ENCODE measurements around the gene TBC1D4. TPM values are rescaled to one million over a fixed set of nuclear protein-coding genes. Genes with fewer than 3 reads are reported as not detected.

The TBC1D4 gene
- total and polyA plus RNA-seq, 9 donors, result 14.3 to 24.0 (median 20.3) TPM

GRCh38 chr13:75418997-75419396, 63.0 kb downstream of the TBC1D4 start:
- no peak overlapping the region for H3K4me3 ChIP-seq (ENCODE audit: low read length)
- H3K36me3 ChIP-seq (ENCODE audit: control insufficient read depth, insufficient read depth, low read length), result no peaks in the 10 kb centered on the region
- no peaks in the 10 kb centered on the region for H3K27me3 ChIP-seq (ENCODE audit: control insufficient read depth, insufficient read depth, low read length)
- no peaks in the 10 kb centered on the region for H3K9me3 ChIP-seq (replicated peaks; ENCODE audit: control insufficient read depth, low read depth, low read length)
- peaks cover 14% of the 10 kb centered on the region for H3K4me1 ChIP-seq (ENCODE audit: control insufficient read depth, insufficient read depth, low read length)
- DNase-seq, result no peak
- no peak overlapping the region for H3K27ac ChIP-seq (ENCODE audit: low read length)
- no CpG with 5 or more reads among the region's 2 CpGs for WGBS (ENCODE audit: insufficient coverage)

GRCh38 chr13:75418186-75418843, 63.7 kb downstream of the TBC1D4 start:
- no peaks in the 10 kb centered on the region for H3K27me3 ChIP-seq (ENCODE audit: control insufficient read depth, insufficient read depth, low read length)
- WGBS (ENCODE audit: insufficient coverage), result 79% methylated on average over 2 of the region's 3 CpGs
- no peak overlapping the region for H3K27ac ChIP-seq (ENCODE audit: low read length)
- no peaks in the 10 kb centered on the region for H3K36me3 ChIP-seq (ENCODE audit: control insufficient read depth, insufficient read depth, low read length)
- no peak for DNase-seq
- peaks cover 14% of the 10 kb centered on the region for H3K4me1 ChIP-seq (ENCODE audit: control insufficient read depth, insufficient read depth, low read length)
- no peak overlapping the region for H3K4me3 ChIP-seq (ENCODE audit: low read length)
- no peaks in the 10 kb centered on the region for H3K9me3 ChIP-seq (replicated peaks; ENCODE audit: control insufficient read depth, low read depth, low read length)

- no peaks in the 10 kb centered on the region for H3K27me3 ChIP-seq (ENCODE audit: control insufficient read depth, insufficient read depth, low read length)
- no peaks in the 10 kb centered on the region for H3K36me3 ChIP-seq (ENCODE audit: control insufficient read depth, insufficient read depth, low read length)
- no peaks in the 10 kb centered on the region for H3K9me3 ChIP-seq (replicated peaks; ENCODE audit: control insufficient read depth, low read depth, low read length)
- peaks cover 14% of the 10 kb centered on the region for H3K4me1 ChIP-seq (ENCODE audit: control insufficient read depth, insufficient read depth, low read length)
- WGBS (ENCODE audit: insufficient coverage), result no CpG with 5 or more reads among the region's 2 CpGs
- H3K27ac ChIP-seq (ENCODE audit: low read length), result no peak overlapping the region
- DNase-seq, result no peak
- no peak overlapping the region for H3K4me3 ChIP-seq (ENCODE audit: low read length)
Measured at GRCh38 chr13:75417656-75418055, 64.3 kb downstream of the TBC1D4 start.

GRCh38 chr13:75417012-75417384, 65.0 kb downstream of the TBC1D4 start:
- no peak overlapping the region for H3K4me3 ChIP-seq (ENCODE audit: low read length)
- peaks cover 14% of the 10 kb centered on the region for H3K4me1 ChIP-seq (ENCODE audit: control insufficient read depth, insufficient read depth, low read length)

GRCh38 chr13:75416327-75417011, 65.5 kb downstream of the TBC1D4 start:
- Histone ChIP-seq H3K27ac (ENCODE audit: low read length) (no peak overlapping the region), H3K27me3 (ENCODE audit: control insufficient read depth, insufficient read depth, low read length) (no peaks in the 10 kb centered on the region), H3K36me3 (ENCODE audit: control insufficient read depth, insufficient read depth, low read length) (no peaks in the 10 kb centered on the region), H3K9me3 (replicated peaks; ENCODE audit: control insufficient read depth, low read depth, low read length) (no peaks in the 10 kb centered on the region), H3K4me3 (ENCODE audit: low read length) (no peak overlapping the region), H3K4me1 (ENCODE audit: control insufficient read depth, insufficient read depth, low read length) (peaks cover 14% of the 10 kb centered on the region)
- WGBS (ENCODE audit: insufficient coverage), result no CpG with 5 or more reads among the region's 6 CpGs
- DNase-seq, result no peak

More at GRCh38 chr13:75417012-75417384, 65.0 kb downstream of the TBC1D4 start:
- Histone ChIP-seq H3K27ac (ENCODE audit: low read length) (no peak overlapping the region), H3K36me3 (ENCODE audit: control insufficient read depth, insufficient read depth, low read length) (no peaks in the 10 kb centered on the region), H3K27me3 (ENCODE audit: control insufficient read depth, insufficient read depth, low read length) (no peaks in the 10 kb centered on the region), H3K9me3 (replicated peaks; ENCODE audit: control insufficient read depth, low read depth, low read length) (no peaks in the 10 kb centered on the region)
- DNase-seq, result no peak
- 88% methylated on average over 4 of the region's 6 CpGs for WGBS (ENCODE audit: insufficient coverage)

GRCh38 chr13:75415694-75416093, 66.3 kb downstream of the TBC1D4 start:
- peak; percentile 34 for DNase-seq
- Histone ChIP-seq H3K4me3 (ENCODE audit: low read length) (no peak overlapping the region), H3K4me1 (ENCODE audit: control insufficient read depth, insufficient read depth, low read length) (peaks cover 14% of the 10 kb centered on the region), H3K27me3 (ENCODE audit: control insufficient read depth, insufficient read depth, low read length) (no peaks in the 10 kb centered on the region), H3K27ac (ENCODE audit: low read length) (no peak overlapping the region), H3K36me3 (ENCODE audit: control insufficient read depth, insufficient read depth, low read length) (no peaks in the 10 kb centered on the region), H3K9me3 (replicated peaks; ENCODE audit: control insufficient read depth, low read depth, low read length) (no peaks in the 10 kb centered on the region)
- no CpG with 5 or more reads among the region's 1 CpG for WGBS (ENCODE audit: insufficient coverage)

- Histone ChIP-seq H3K27ac (ENCODE audit: low read length) (no peak overlapping the region), H3K4me1 (ENCODE audit: control insufficient read depth, insufficient read depth, low read length) (peaks cover 15% of the 10 kb centered on the region), H3K9me3 (replicated peaks; ENCODE audit: control insufficient read depth, low read depth, low read length) (no peaks in the 10 kb centered on the region), H3K4me3 (ENCODE audit: low read length) (no peak overlapping the region), H3K27me3 (ENCODE audit: control insufficient read depth, insufficient read depth, low read length) (no peaks in the 10 kb centered on the region), H3K36me3 (ENCODE audit: control insufficient read depth, insufficient read depth, low read length) (no peaks in the 10 kb centered on the region)
- no CpG with 5 or more reads among the region's 2 CpGs for WGBS (ENCODE audit: insufficient coverage)
- DNase-seq, result no peak
Measured at GRCh38 chr13:75415171-75415570, 66.8 kb downstream of the TBC1D4 start.

- Histone ChIP-seq H3K4me3 (ENCODE audit: low read length) (no peak overlapping the region), H3K27me3 (ENCODE audit: control insufficient read depth, insufficient read depth, low read length) (no peaks in the 10 kb centered on the region), H3K9me3 (replicated peaks; ENCODE audit: control insufficient read depth, low read depth, low read length) (no peaks in the 10 kb centered on the region), H3K27ac (ENCODE audit: low read length) (no peak overlapping the region), H3K36me3 (ENCODE audit: control insufficient read depth, insufficient read depth, low read length) (no peaks in the 10 kb centered on the region), H3K4me1 (ENCODE audit: control insufficient read depth, insufficient read depth, low read length) (peaks cover 17% of the 10 kb centered on the region)
- no CpG with 5 or more reads among the region's 2 CpGs for WGBS (ENCODE audit: insufficient coverage)
- no peak for DNase-seq
Measured at GRCh38 chr13:75414036-75414827, 67.7 kb downstream of the TBC1D4 start.

GRCh38 chr13:75411924-75412537, 69.9 kb downstream of the TBC1D4 start:
- WGBS (ENCODE audit: insufficient coverage), result no CpG with 5 or more reads among the region's 4 CpGs
- no peaks in the 10 kb centered on the region for H3K9me3 ChIP-seq (replicated peaks; ENCODE audit: control insufficient read depth, low read depth, low read length)
- peaks cover 13% of the 10 kb centered on the region for H3K4me1 ChIP-seq (ENCODE audit: control insufficient read depth, insufficient read depth, low read length)
- H3K27me3 ChIP-seq (ENCODE audit: control insufficient read depth, insufficient read depth, low read length), result no peaks in the 10 kb centered on the region
- H3K4me3 ChIP-seq (ENCODE audit: low read length), result no peak overlapping the region
- no peaks in the 10 kb centered on the region for H3K36me3 ChIP-seq (ENCODE audit: control insufficient read depth, insufficient read depth, low read length)
- H3K27ac ChIP-seq (ENCODE audit: low read length), result no peak overlapping the region
- no peak for DNase-seq

- Histone ChIP-seq H3K4me1 (ENCODE audit: control insufficient read depth, insufficient read depth, low read length) (peaks cover 11% of the 10 kb centered on the region), H3K27ac (ENCODE audit: low read length) (peak overlapping the region; percentile 69), H3K36me3 (ENCODE audit: control insufficient read depth, insufficient read depth, low read length) (no peaks in the 10 kb centered on the region), H3K27me3 (ENCODE audit: control insufficient read depth, insufficient read depth, low read length) (no peaks in the 10 kb centered on the region), H3K4me3 (ENCODE audit: low read length) (no peak overlapping the region), H3K9me3 (replicated peaks; ENCODE audit: control insufficient read depth, low read depth, low read length) (no peaks in the 10 kb centered on the region)
- peak; percentile 31 for DNase-seq
- 88% methylated on average over 4 of the region's 7 CpGs for WGBS (ENCODE audit: insufficient coverage)
Measured at GRCh38 chr13:75410207-75410606, 71.8 kb downstream of the TBC1D4 start.

Measured in muscle of leg (tissue), 11 donors.